PFSK-1 (cell line): ENCODE results near the gene CHTF8.

Source experiments
- FOXP2 ChIP-seq: optimal IDR thresholded peaks from 2 replicates; pipeline ENCODE3; 2011; ENCODE audit warnings: borderline replicate concordance, control low read depth, inconsistent platforms; ENCODE audit not compliant: insufficient read depth; ENCODE audit errors: extremely low read length, extremely low read depth
- POLR2AphosphoS5 ChIP-seq: IDR thresholded peaks from 2 replicates; pipeline ENCODE4 v1.6.1; 2012; ENCODE audit warnings: low read depth, mild to moderate bottlenecking, control low read depth, low read length, moderate library complexity
- REST ChIP-seq, 2 experiments: IDR thresholded peaks; 2 replicates each; pipeline versions ENCODE4 v1.6.1 to v1.8.0; 2011 to 2012; ENCODE audit warnings: low read depth in 2 of 2, low read length in 2 of 2, control low read depth in 1 of 2, inconsistent platforms in 1 of 2, mild to moderate bottlenecking in 1 of 2, moderate library complexity in 1 of 2; ENCODE audit not compliant: insufficient read depth in 1 of 2
- SIN3A ChIP-seq: IDR thresholded peaks from 2 replicates; pipeline ENCODE4 v1.6.1; 2012; ENCODE audit warnings: mild to moderate bottlenecking, low read length, moderate library complexity, borderline replicate concordance; ENCODE audit not compliant: insufficient read depth
- TAF1 ChIP-seq: IDR thresholded peaks from 2 replicates; pipeline ENCODE4 v1.6.1; 2012; ENCODE audit warnings: low read length, control low read depth, borderline replicate concordance; ENCODE audit not compliant: insufficient read depth

Gene CHTF8

GRCh38 chr16:69131839-69132423 is 457 bp downstream of the CHTF8 start:
- TF ChIP-seq REST (IDR thresholded peaks at IDR 0.05; ENCODE audit: insufficient read depth in 1 of 2, low read depth in 2 of 2, low read length in 2 of 2) (no peak), FOXP2 (peak; percentile 49), SIN3A (no peak), TAF1 (no peak; the same call in 1 of the 2 replicates), POLR2AphosphoS5 (no peak)

GRCh38 chr16:69131167-69131838 is 1.1 kb downstream of the CHTF8 start:
- no peak for TF ChIP-seq REST (IDR thresholded peaks at IDR 0.05; ENCODE audit: insufficient read depth in 1 of 2, low read depth in 2 of 2, low read length in 2 of 2)
- no peak for TF ChIP-seq TAF1
- TF ChIP-seq POLR2AphosphoS5: peak; percentile 18; the same call in 1 of the 2 replicates
- TF ChIP-seq FOXP2: no peak
- no peak for TF ChIP-seq SIN3A

- TF ChIP-seq FOXP2 (no peak), POLR2AphosphoS5 (0 out of 2 replicates have a peak, but pooled peaks have one; percentile 9)
Observed at GRCh38 chr16:69130461-69130860, 1.9 kb downstream of the CHTF8 start.

- no peak for TF ChIP-seq FOXP2
Observed at GRCh38 chr16:69127966-69128510, 4.3 kb downstream of the CHTF8 start.

GRCh38 chr16:69126221-69126620 is 6.2 kb downstream of the CHTF8 start:
- TF ChIP-seq FOXP2: no peak
- TF ChIP-seq SIN3A: no peak
- no peak for TF ChIP-seq TAF1
- no peak for TF ChIP-seq REST (IDR thresholded peaks at IDR 0.05; ENCODE audit: insufficient read depth in 1 of 2, low read depth in 2 of 2, low read length in 2 of 2)
- no peak for TF ChIP-seq POLR2AphosphoS5

GRCh38 chr16:69123910-69124309 is 8.5 kb downstream of the CHTF8 start:
- TF ChIP-seq FOXP2 (no peak), SIN3A (no peak), POLR2AphosphoS5 (no peak), TAF1 (no peak), REST (IDR thresholded peaks at IDR 0.05; ENCODE audit: insufficient read depth in 1 of 2, low read depth in 2 of 2, low read length in 2 of 2) (no peak)
